Measurements from ENCODE around the gene TRIM68.

The TRIM68 gene, protein sequence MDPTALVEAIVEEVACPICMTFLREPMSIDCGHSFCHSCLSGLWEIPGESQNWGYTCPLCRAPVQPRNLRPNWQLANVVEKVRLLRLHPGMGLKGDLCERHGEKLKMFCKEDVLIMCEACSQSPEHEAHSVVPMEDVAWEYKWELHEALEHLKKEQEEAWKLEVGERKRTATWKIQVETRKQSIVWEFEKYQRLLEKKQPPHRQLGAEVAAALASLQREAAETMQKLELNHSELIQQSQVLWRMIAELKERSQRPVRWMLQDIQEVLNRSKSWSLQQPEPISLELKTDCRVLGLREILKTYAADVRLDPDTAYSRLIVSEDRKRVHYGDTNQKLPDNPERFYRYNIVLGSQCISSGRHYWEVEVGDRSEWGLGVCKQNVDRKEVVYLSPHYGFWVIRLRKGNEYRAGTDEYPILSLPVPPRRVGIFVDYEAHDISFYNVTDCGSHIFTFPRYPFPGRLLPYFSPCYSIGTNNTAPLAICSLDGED

GRCh38 chr11:4607781-4608666, at the start of gene TRIM68:
TSS of gene TRIM68 (minus strand) at chr11:4608231. CDS start at chr11:4605504, 2,727 bp downstream.
- peak; percentile 60 to 97 (median 94) for DNase-seq

DNA sequence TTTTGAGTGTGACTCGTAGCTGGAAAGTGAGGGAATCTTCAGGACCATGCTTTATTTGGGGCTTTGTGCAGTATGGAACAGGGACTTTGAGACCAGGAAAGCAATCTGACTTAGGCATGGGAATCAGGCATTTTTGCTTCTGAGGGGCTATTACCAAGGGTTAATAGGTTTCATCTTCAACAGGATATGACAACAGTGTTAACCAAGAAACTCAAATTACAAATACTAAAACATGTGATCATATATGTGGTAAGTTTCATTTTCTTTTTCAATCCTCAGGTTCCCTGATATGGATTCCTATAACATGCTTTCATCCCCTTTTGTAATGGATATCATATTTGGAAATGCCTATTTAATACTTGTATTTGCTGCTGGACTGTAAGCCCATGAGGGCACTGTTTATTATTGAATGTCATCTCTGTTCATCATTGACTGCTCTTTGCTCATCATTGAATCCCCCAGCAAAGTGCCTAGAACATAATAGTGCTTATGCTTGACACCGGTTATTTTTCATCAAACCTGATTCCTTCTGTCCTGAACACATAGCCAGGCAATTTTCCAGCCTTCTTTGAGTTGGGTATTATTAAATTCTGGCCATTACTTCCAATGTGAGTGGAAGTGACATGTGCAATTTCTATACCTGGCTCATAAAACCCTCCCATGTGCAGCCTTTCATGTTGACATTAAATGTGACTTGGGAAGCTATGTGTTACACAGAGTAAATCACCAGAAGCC, 46.8 kb upstream of the TRIM68 start:
- DNase-seq = no peak

DNA sequence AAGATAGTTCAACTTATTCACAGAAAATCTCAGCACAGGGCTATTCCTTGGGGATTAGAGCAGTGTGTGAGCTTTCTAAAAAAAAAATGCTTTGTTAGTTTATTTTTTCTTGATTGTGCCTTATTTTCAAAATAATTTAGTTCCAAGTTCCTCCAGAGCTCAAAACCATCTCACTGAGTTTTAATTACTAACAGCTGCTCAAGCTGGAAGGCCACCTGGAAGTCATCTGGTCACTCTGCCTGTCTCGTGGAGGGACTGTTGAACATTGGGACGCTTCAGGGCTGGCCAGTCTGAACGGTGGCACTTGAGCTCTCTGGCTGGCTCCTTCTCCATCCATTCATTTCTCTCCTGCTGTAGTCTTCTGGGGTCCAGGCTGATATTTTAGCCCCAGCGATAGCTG, 39.7 kb upstream of the TRIM68 start:
- DNase-seq = no peak

DNA sequence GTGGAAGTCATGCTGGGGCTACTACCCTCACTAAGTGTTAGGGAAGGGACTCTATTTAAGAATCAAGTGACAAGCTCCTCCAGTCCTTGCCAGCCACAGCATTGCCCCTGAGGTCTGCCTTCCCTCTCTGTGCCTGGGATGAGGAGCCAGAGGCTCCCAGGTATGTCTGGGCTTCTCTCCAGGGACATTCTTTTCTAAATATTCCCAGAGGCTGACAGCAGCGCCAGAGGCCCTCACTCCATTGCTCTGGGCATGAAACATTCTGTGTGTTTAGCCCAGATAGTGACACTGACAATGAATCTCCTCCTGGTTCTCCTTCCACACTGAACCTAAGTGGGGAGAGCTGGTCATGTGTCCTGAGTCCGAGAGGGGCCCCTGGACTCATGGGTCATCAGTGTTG, 37.9 kb upstream of the TRIM68 start:
- DNase-seq = no peak

DNA sequence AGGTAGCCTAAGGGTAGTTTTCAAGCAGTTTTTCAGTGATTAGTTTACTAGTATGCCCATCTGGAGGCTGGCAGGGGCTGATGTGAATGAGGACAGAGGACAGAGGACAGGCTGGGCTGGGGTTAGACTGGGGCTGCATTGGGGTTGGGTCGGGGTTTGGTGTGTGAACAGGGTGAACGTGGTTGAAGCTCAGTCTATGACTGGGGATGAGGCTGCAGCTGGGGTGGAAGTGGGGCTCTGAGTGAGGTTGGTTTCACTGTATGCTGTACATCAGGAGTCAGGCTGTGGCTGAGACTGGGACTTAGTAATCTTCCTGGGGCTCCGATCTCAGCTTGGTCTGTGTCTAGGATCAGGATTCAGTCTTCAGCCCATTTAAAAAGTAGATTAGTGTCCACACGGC, 36.2 kb upstream of the TRIM68 start:
- DNase-seq = no peak

GRCh38 chr11:4643682-4644081, 35.7 kb upstream of the TRIM68 start, which contains the start of gene OR51E1:
TSS of gene OR51E1 (plus strand) at chr11:4643982. CDS start at chr11:4652527, 8,545 bp downstream.
- no peak for DNase-seq

- no peak for DNase-seq
Observed at GRCh38 chr11:4643076-4643475, 35.0 kb upstream of the TRIM68 start.

DNA sequence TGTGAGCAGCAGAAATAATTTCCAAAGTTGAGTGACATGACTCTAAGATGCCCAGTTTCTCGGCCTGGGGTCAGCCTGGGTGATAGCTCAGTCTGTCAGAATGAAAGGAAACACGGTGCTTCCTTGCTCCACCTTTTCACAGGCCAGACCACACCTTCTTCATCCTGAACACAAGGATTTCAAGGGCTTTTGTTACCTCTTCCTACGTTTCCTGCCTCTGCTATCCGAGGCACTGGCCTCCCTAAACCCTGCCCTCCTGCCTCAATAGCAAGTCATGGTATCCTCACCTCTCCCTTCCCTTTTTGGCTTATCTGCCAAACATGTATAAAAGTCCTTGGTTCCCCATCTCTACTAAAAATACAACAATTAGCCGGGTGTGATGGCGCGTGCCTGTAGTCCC, 34.0 kb upstream of the TRIM68 start:
- no peak for DNase-seq

- no peak for DNase-seq
Observed at GRCh38 chr11:4641501-4641900, 33.5 kb upstream of the TRIM68 start.

DNA sequence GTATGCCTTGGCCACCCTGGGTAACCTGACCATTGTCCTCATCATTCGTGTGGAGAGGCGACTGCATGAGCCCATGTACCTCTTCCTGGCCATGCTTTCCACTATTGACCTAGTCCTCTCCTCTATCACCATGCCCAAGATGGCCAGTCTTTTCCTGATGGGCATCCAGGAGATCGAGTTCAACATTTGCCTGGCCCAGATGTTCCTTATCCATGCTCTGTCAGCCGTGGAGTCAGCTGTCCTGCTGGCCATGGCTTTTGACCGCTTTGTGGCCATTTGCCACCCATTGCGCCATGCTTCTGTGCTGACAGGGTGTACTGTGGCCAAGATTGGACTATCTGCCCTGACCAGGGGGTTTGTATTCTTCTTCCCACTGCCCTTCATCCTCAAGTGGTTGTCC, 31.9 kb upstream of the TRIM68 start:
- DNase-seq = no peak

GRCh38 chr11:4637662-4638047, 29.6 kb upstream of the TRIM68 start:
- no peak for DNase-seq

GRCh38 chr11:4636962-4637661, 29.1 kb upstream of the TRIM68 start, which contains the start of gene OR51D1:
TSS of gene OR51D1 (plus strand) at chr11:4637477. CDS start at chr11:4639791, 2,314 bp downstream.
- peak in 40 of 51 donors; percentile 2 to 72 (median 36) for DNase-seq

DNA sequence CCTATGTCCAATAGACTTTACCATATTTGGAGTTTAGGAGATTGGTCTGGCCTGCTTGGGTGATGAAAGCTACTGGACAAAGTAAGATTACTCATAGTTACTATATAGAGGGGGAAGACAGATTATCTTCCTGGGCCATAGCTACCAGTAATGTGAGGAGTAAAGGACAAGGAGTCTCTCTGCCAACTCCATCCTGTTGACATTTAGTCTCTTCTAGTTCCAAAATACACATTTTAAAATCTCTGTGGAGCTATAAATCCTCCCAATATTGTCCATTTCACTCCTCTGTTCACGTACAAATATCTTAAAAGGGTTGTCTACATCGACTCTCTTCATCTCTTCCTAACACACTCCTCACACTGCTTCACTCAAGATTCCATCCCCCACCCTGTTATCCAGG, 28.1 kb upstream of the TRIM68 start:
- no peak for DNase-seq

- DNase-seq = peak in 10 of 51 donors; percentile 1 to 37 (median 11)
Observed at GRCh38 chr11:4626207-4627099, 18.4 kb upstream of the TRIM68 start.

DNA sequence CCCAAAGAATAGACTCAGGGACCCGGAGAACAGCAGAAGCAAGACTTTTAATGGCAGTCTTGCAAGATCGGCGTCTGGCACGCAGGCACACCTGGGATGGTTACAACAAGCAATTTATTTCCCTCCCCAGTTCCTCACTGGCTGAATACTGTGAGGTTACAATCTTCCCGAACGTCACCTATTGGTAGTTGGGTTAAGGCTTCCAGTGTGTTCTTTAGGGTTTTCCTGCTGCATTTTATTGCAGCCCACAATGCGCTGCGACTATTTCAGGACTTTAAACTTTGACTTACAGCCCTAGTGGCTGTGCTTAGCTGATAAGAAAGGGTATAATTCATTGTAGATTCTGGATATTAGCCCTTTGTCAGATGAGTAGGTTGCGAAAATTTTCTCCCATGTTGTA, 11.5 kb upstream of the TRIM68 start:
- no peak for DNase-seq

- DNase-seq = no peak
Observed at GRCh38 chr11:4615856-4616444, 7.9 kb upstream of the TRIM68 start.

GRCh38 chr11:4611986-4612385, 4.0 kb upstream of the TRIM68 start:
- no peak for DNase-seq

GRCh38 chr11:4610258-4610935, 2.4 kb upstream of the TRIM68 start:
- no peak for DNase-seq

GRCh38 chr11:4607096-4607495, 935 bp downstream of the TRIM68 start:
- no peak for DNase-seq
